Uterus (tissue), 4 donors: ENCODE results near the gene PDGFC. TPM values are rescaled to one million over a fixed set of nuclear protein-coding genes. Genes with fewer than 3 reads are reported as not detected.
"Not testable (repeated sequence)": the region's sequence is repeated elsewhere in the genome, so short reads cannot be mapped to it uniquely, and the experiment has no call there.

Experiments used
- DNase-seq, 2 donors: peaks; one replicate each; pipeline ENCODE4 v3.0.0-alpha.2; 2019 to 2020
- H3K27ac ChIP-seq, 2 donors: fragments of 200-600 bp; sonication (generic); 1 replicate in 1 of 2; 2 replicates in 1 of 2; pipeline ENCODE4 v1.5.1; 2016 to 2018
- H3K27me3 ChIP-seq, 2 donors: fragments of 200-600 bp; sonication (generic); one replicate each; pipeline ENCODE4 v1.5.1; 2018 to 2019; ENCODE audit warnings: control low read depth in 1 of 2
- H3K36me3 ChIP-seq, 2 donors: fragments of 200-600 bp; sonication (generic); one replicate each; pipeline ENCODE4 v1.5.1; 2019; ENCODE audit warnings: control low read depth in 1 of 2
- H3K4me1 ChIP-seq, 2 donors: fragments of 200-600 bp; sonication (generic); one replicate each; pipeline ENCODE4 v1.5.1; 2018 to 2019; ENCODE audit warnings: control low read depth in 1 of 2
- H3K4me3 ChIP-seq, 2 donors: fragments of 200-600 bp; sonication (generic); 1 replicate in 1 of 2; 2 replicates in 1 of 2; pipeline ENCODE4 v1.5.1; 2018 to 2019; ENCODE audit warnings: mild to moderate bottlenecking in 1 of 2
- H3K9me3 ChIP-seq, 2 donors: fragments of 200-600 bp; sonication (generic); one replicate each; pipeline ENCODE4 v1.5.1; 2019; ENCODE audit warnings: control low read depth in 1 of 2
- CTCF ChIP-seq, 4 experiments: fragments of 200-600 bp in 2 of 4; fragments of 450-650 bp in 2 of 4; sonication (generic) in 2 of 4; IDR thresholded peaks; one replicate each; pipeline ENCODE4 v1.5.1; 2016 to 2019; ENCODE audit warnings: antibody characterized with exemption in 4 of 4, mild to moderate bottlenecking in 2 of 4, moderate library complexity in 1 of 4
- POLR2A ChIP-seq, 2 donors: fragments of 450-650 bp; IDR thresholded peaks; one replicate each; pipeline ENCODE4 v1.6.1; 2016; ENCODE audit warnings: antibody characterized with exemption in 2 of 2, mild to moderate bottlenecking in 1 of 2, moderate library complexity in 1 of 2
- intact Hi-C: fragments of 100-400 bp; cut with DNase I; formaldehyde crosslinking; loops from one replicate; pipeline ENCODE4 v1.15.1; 2023; ENCODE audit warnings: low total_unique reads
- total RNA-seq, 4 donors: library from RNA; depleted of rRNA in 3 of 4; stranded (reverse); fragments of >200 nt in 3 of 4; gene quantifications; one replicate each; pipeline versions ENCODE4 v1.1.0 to v1.2.4, GENCODE V29; 2014 to 2023
- donor health status: DM: yes; HTN: yes; CAD: no.

PDGFC gene
- total RNA-seq, 4 donors from 2014 or later: 22.5 to 103 (median 70.2) TPM

- intact Hi-C loops: no loop called here
- Histone ChIP-seq H3K27me3 (no peaks in the 10 kb centered on the region), H3K27ac (no peak overlapping the region), H3K9me3 (no peaks in the 10 kb centered on the region), H3K4me3 (no peak overlapping the region), H3K36me3 (no peaks in the 10 kb centered on the region), H3K4me1 (peaks cover 0 to 10% of the 10 kb centered on the region in 2 donors)
- DNase-seq: no peak
- TF ChIP-seq POLR2A (IDR thresholded peaks at IDR 0.05) (no peak), CTCF (IDR thresholded peaks at IDR 0.05) (no peak)
Measured at GRCh38 chr4:156873799-156874198, 97.8 kb downstream of the PDGFC start.

- Histone ChIP-seq H3K36me3 (no peaks in the 10 kb centered on the region), H3K27ac (no peak overlapping the region), H3K4me1 (peaks cover 0 to 5% of the 10 kb centered on the region in 2 donors), H3K9me3 (no peaks in the 10 kb centered on the region), H3K4me3 (no peak overlapping the region), H3K27me3 (no peaks in the 10 kb centered on the region)
- intact Hi-C loops: no loop called here
- DNase-seq: no peak
- no peak for TF ChIP-seq POLR2A (IDR thresholded peaks at IDR 0.05)
- TF ChIP-seq CTCF (IDR thresholded peaks at IDR 0.05): no peak
Measured at GRCh38 chr4:156870861-156871260, 100.7 kb downstream of the PDGFC start.

GRCh38 chr4:156870131-156870530, 101.5 kb downstream of the PDGFC start:
- H3K4me3 ChIP-seq: no peak overlapping the region
- no peak overlapping the region for H3K27ac ChIP-seq
- DNase-seq: no peak
- no peaks in the 10 kb centered on the region for H3K36me3 ChIP-seq
- intact Hi-C loops: no loop called here
- no peaks in the 10 kb centered on the region for H3K27me3 ChIP-seq
- no peaks in the 10 kb centered on the region for H3K9me3 ChIP-seq
- TF ChIP-seq POLR2A (IDR thresholded peaks at IDR 0.05) (no peak), CTCF (IDR thresholded peaks at IDR 0.05) (no peak)
- H3K4me1 ChIP-seq: peaks cover 0 to 5% of the 10 kb centered on the region in 2 donors

GRCh38 chr4:156866088-156866487, 105.5 kb downstream of the PDGFC start:
- H3K9me3 ChIP-seq, DNase-seq, H3K27me3 ChIP-seq, H3K27ac ChIP-seq, H3K4me3 ChIP-seq, intact Hi-C loops, H3K36me3 ChIP-seq, H3K4me1 ChIP-seq: not testable (repeated sequence)

GRCh38 chr4:156865451-156865850, 106.1 kb downstream of the PDGFC start:
- Histone ChIP-seq H3K27me3 (no peaks in the 10 kb centered on the region), H3K27ac (no peak overlapping the region), H3K36me3 (no peaks in the 10 kb centered on the region), H3K4me1 (no peaks in the 10 kb centered on the region), H3K9me3 (no peaks in the 10 kb centered on the region), H3K4me3 (no peak overlapping the region)
- TF ChIP-seq CTCF (IDR thresholded peaks at IDR 0.05) (no peak), POLR2A (IDR thresholded peaks at IDR 0.05) (no peak)
- intact Hi-C loops: no loop called here
- DNase-seq: no peak

- TF ChIP-seq POLR2A (IDR thresholded peaks at IDR 0.05) (no peak), CTCF (IDR thresholded peaks at IDR 0.05) (no peak)
- H3K9me3 ChIP-seq: no peaks in the 10 kb centered on the region
- no peaks in the 10 kb centered on the region for H3K36me3 ChIP-seq
- H3K27ac ChIP-seq: no peak overlapping the region
- H3K27me3 ChIP-seq: no peaks in the 10 kb centered on the region
- intact Hi-C loops: no loop called here
- no peaks in the 10 kb centered on the region for H3K4me1 ChIP-seq
- DNase-seq: no peak
- no peak overlapping the region for H3K4me3 ChIP-seq
Measured at GRCh38 chr4:156858071-156858470, 113.5 kb downstream of the PDGFC start.
